Measurements from ENCODE around the gene NLGN2. TPM values are rescaled to one million over a fixed set of nuclear protein-coding genes. Genes with fewer than 3 reads are reported as not detected.

The NLGN2 gene
- total RNA-seq, 1 experiment from 2014 or later, result 76.7 TPM

GRCh38 chr17:7444682-7445618, 37.3 kb downstream of the NLGN2 start, which contains the start of gene CHRNB1:
TSS of gene CHRNB1 (plus strand) at chr17:7445061. CDS start at chr17:7445128, 67 bp downstream.
- peak; percentile 93 for DNase-seq (ENCODE audit: low spot score)
- CTCF ChIA-PET, result interaction anchor here (0.5 to 2.9 kb wide), 21 partner anchors 8 to 187 kb away, joined by 3 to 19 read pairs (median 4); partner anchors contain the start of genes PLSCR3, TMEM102, TMEM256 and TMEM95
- Mint-ChIP-seq H3K27me3 (ENCODE audit: low read depth) (peaks cover 39% of the 10 kb centered on the region), H3K36me3 (peaks cover 11% of the 10 kb centered on the region; the same call in 1 of the 2 replicates), H3K4me3 (peak within 1 kb of the TSS; percentile 87), H3K4me1 (peaks cover 33% of the 10 kb centered on the region), H3K27ac (peak within 1 kb of the TSS; percentile 99), H3K9me3 (no peaks in the 10 kb centered on the region)
- peak; percentile 75 for ATAC-seq
- POLR2A ChIA-PET, result interaction anchor here (0.9 to 2.4 kb wide), 8 partner anchors 9 to 115 kb away, joined by 3 to 24 read pairs (median 5); partner anchors contain the start of genes NLGN2, POLR2A, TMEM102 and TMEM256
- TF ChIP-seq TP53 (CRISPR knock-in tag; IDR thresholded peaks at IDR 0.05) (no peak), SOX15 (CRISPR knock-in tag; IDR thresholded peaks at IDR 0.05) (no peak), ZNF396 (CRISPR knock-in tag; IDR thresholded peaks at IDR 0.05; ENCODE audit: borderline replicate concordance) (no peak), SP1 (CRISPR knock-in tag; conservative IDR thresholded peaks at IDR 0.05) (peak; percentile 71), NR1H2 (CRISPR knock-in tag; IDR thresholded peaks at IDR 0.05) (no peak), HMGXB4 (CRISPR knock-in tag; IDR thresholded peaks at IDR 0.05) (peak; percentile 54), RELA (CRISPR knock-in tag; IDR thresholded peaks at IDR 0.05; ENCODE audit: borderline replicate concordance) (no peak), GTF2I (CRISPR knock-in tag; conservative IDR thresholded peaks at IDR 0.05) (no peak), CREB1 (CRISPR knock-in tag; IDR thresholded peaks at IDR 0.05) (no peak), PRRX2 (CRISPR knock-in tag; IDR thresholded peaks at IDR 0.05) (no peak), NFE2L1 (CRISPR knock-in tag; IDR thresholded peaks at IDR 0.05) (no peak), FOXK1 (CRISPR knock-in tag; IDR thresholded peaks at IDR 0.05) (no peak), GABPB1 (CRISPR knock-in tag; IDR thresholded peaks at IDR 0.05) (0 out of 2 replicates have a peak, but pooled peaks have one; percentile 33), TEAD1 (CRISPR knock-in tag; IDR thresholded peaks at IDR 0.05) (no peak), NR3C1 (CRISPR knock-in tag; conservative IDR thresholded peaks at IDR 0.05; ENCODE audit: low read depth) (no peak; the same call in 1 of the 2 replicates), TCF7 (CRISPR knock-in tag; IDR thresholded peaks at IDR 0.05; ENCODE audit: low read depth) (no peak), ZMAT4 (CRISPR knock-in tag; IDR thresholded peaks at IDR 0.05) (no peak), ZNF671 (CRISPR knock-in tag; IDR thresholded peaks at IDR 0.05) (no peak), NR2C2 (CRISPR knock-in tag; IDR thresholded peaks at IDR 0.05) (no peak), ZNF423 (CRISPR knock-in tag; IDR thresholded peaks at IDR 0.05) (no peak), ZNF532 (CRISPR knock-in tag; IDR thresholded peaks at IDR 0.05; ENCODE audit: borderline replicate concordance) (no peak), ZNF138 (CRISPR knock-in tag; conservative IDR thresholded peaks at IDR 0.05) (no peak), ZNF232 (CRISPR knock-in tag; IDR thresholded peaks at IDR 0.05) (no peak), JUN (CRISPR knock-in tag; IDR thresholded peaks at IDR 0.05) (no peak)
- TF ChIP-seq, protein P1, sequence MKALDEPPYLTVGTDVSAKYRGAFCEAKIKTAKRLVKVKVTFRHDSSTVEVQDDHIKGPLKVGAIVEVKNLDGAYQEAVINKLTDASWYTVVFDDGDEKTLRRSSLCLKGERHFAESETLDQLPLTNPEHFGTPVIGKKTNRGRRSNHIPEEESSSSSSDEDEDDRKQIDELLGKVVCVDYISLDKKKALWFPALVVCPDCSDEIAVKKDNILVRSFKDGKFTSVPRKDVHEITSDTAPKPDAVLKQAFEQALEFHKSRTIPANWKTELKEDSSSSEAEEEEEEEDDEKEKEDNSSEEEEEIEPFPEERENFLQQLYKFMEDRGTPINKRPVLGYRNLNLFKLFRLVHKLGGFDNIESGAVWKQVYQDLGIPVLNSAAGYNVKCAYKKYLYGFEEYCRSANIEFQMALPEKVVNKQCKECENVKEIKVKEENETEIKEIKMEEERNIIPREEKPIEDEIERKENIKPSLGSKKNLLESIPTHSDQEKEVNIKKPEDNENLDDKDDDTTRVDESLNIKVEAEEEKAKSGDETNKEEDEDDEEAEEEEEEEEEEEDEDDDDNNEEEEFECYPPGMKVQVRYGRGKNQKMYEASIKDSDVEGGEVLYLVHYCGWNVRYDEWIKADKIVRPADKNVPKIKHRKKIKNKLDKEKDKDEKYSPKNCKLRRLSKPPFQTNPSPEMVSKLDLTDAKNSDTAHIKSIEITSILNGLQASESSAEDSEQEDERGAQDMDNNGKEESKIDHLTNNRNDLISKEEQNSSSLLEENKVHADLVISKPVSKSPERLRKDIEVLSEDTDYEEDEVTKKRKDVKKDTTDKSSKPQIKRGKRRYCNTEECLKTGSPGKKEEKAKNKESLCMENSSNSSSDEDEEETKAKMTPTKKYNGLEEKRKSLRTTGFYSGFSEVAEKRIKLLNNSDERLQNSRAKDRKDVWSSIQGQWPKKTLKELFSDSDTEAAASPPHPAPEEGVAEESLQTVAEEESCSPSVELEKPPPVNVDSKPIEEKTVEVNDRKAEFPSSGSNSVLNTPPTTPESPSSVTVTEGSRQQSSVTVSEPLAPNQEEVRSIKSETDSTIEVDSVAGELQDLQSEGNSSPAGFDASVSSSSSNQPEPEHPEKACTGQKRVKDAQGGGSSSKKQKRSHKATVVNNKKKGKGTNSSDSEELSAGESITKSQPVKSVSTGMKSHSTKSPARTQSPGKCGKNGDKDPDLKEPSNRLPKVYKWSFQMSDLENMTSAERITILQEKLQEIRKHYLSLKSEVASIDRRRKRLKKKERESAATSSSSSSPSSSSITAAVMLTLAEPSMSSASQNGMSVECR (CRISPR knock-in tag; IDR thresholded peaks at IDR 0.05; ENCODE audit: borderline replicate concordance), result peak; percentile 47; the same call in 1 of the 2 replicates
- TF ChIP-seq, protein P2, sequence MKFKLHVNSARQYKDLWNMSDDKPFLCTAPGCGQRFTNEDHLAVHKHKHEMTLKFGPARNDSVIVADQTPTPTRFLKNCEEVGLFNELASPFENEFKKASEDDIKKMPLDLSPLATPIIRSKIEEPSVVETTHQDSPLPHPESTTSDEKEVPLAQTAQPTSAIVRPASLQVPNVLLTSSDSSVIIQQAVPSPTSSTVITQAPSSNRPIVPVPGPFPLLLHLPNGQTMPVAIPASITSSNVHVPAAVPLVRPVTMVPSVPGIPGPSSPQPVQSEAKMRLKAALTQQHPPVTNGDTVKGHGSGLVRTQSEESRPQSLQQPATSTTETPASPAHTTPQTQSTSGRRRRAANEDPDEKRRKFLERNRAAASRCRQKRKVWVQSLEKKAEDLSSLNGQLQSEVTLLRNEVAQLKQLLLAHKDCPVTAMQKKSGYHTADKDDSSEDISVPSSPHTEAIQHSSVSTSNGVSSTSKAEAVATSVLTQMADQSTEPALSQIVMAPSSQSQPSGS (CRISPR knock-in tag; IDR thresholded peaks at IDR 0.05; ENCODE audit: borderline replicate concordance, low read depth), result no peak

All from WTC11 (cell line).